GM10248 (cell line): Measurements from ENCODE around the gene RHOF.

Experiments used
- CTCF ChIA-PET: fragments of 300-600 bp; sonication (Branson Sonifier 250); formaldehyde crosslinking; extraction: SDS; loops from one replicate; lab custom pipeline; 2021; ENCODE audit warnings: antibody characterized with exemption; lab: Yijun Ruan, JAX
- POLR2A ChIA-PET: fragments of 350-650 bp; sonication (Branson Sonifier 250); formaldehyde crosslinking; extraction: SDS; loops from one replicate; lab custom pipeline; 2020; ENCODE audit warnings: antibody characterized with exemption; lab: Yijun Ruan, JAX
- DNase-seq: peaks from one replicate; pipeline ENCODE4 v3.0.0; 2012; ENCODE audit errors: extremely low spot score
- CTCF ChIP-seq: IDR thresholded peaks from 2 replicates; pipeline ENCODE4 v1.5.1; 2012; ENCODE audit warnings: mild to moderate bottlenecking, low read depth; ENCODE audit errors: extremely low read depth, missing control alignments, control extremely low read depth

Gene RHOF

GRCh38 chr12:121822393-121823100 lies 29.1 kb upstream of the RHOF start:
- ChIA-PET CTCF (interaction anchor here (0.9 to 7.1 kb wide), 3 partner anchors 11 to 28 kb away, joined by 5 to 66 read pairs (median 13); no protein-coding TSS in a partner anchor), POLR2A (no interaction called here)
- DNase-seq = no peak
- TF ChIP-seq CTCF = no peak

- ChIA-PET POLR2A (no interaction called here), CTCF (interaction anchor here (1.4 to 2.4 kb wide), 2 partner anchors 8 to 25 kb away, joined by 7 to 13 read pairs; no protein-coding TSS in a partner anchor)
- TF ChIP-seq CTCF = no peak
- no peak for DNase-seq
Measured at GRCh38 chr12:121820056-121820455, 26.6 kb upstream of the RHOF start.

GRCh38 chr12:121819212-121819949 lies 25.9 kb upstream of the RHOF start:
- no peak for DNase-seq
- CTCF ChIA-PET = no interaction called here
- TF ChIP-seq CTCF = no peak
- POLR2A ChIA-PET = no interaction called here

GRCh38 chr12:121817648-121818043 lies 24.2 kb upstream of the RHOF start:
- DNase-seq = no peak
- ChIA-PET CTCF (no interaction called here), POLR2A (no interaction called here)
- no peak for TF ChIP-seq CTCF

- TF ChIP-seq CTCF = no peak
- CTCF ChIA-PET = interaction anchor here (3.0 kb wide), 1 partner anchor 22 kb away, joined by 23 read pairs; no protein-coding TSS in a partner anchor
- no peak for DNase-seq
- POLR2A ChIA-PET = no interaction called here
Measured at GRCh38 chr12:121816925-121817647, 23.6 kb upstream of the RHOF start.

- CTCF ChIA-PET = interaction anchor here (0.9 to 3.0 kb wide), 4 partner anchors 16 to 78 kb away, joined by 3 to 23 read pairs (median 4); no protein-coding TSS in a partner anchor
- POLR2A ChIA-PET = no interaction called here
- no peak for TF ChIP-seq CTCF
- no peak for DNase-seq
Measured at GRCh38 chr12:121815263-121815662, 21.8 kb upstream of the RHOF start.
